Endothelial cell of umbilical vein (primary cell): ENCODE data around the gene USH1C. TPM values are rescaled to one million over a fixed set of nuclear protein-coding genes. Genes with fewer than 3 reads are reported as not detected.

Experiments used
- BruUV-seq: library from RNA; stranded (reverse); fragments of 400-500 nt; replicated peaks from 2 replicates; lab custom pipeline; 2021; lab: Mats Ljungman, UMichigan
- CTCF ChIA-PET: fragments of 300-600, 350-600 bp; sonication (Branson Sonifier 250); formaldehyde crosslinking; loops from one replicate; lab custom pipeline; 2021; ENCODE audit warnings: antibody characterized with exemption, inconsistent platforms; lab: Charles Lee
- POLR2A ChIA-PET: fragments of 300-600, 350-600 bp; sonication (Branson Sonifier 250); formaldehyde crosslinking; loops from one replicate; lab custom pipeline; 2021; ENCODE audit warnings: antibody characterized with exemption, inconsistent platforms; lab: Charles Lee
- DNase-seq: peaks from one replicate; pipeline ENCODE4 v3.0.0-alpha.2; 2011; ENCODE audit warnings: low read depth, low spot score
- FAIRE-seq: peaks from 2 replicates; lab custom pipeline; 2011; peaks lifted over from hg19 to GRCh38; lab: Jason Lieb, UNC
- H2AFZ ChIP-seq: 2 replicates; pipeline ENCODE4 v1.6.0; 2012; ENCODE audit warnings: low read depth, low read length, control low read depth, inconsistent platforms
- H3K27ac ChIP-seq: 2 replicates; pipeline ENCODE4 v1.5.1; 2011; ENCODE audit warnings: low read depth, mild to moderate bottlenecking, control low read depth, low read length, moderate library complexity; ENCODE audit not compliant: insufficient read depth
- H3K27me3 ChIP-seq, 2 experiments: 2 replicates each; pipeline versions ENCODE4 v1.6.0 to v1.6.1; 2011; ENCODE audit warnings: low read length in 2 of 2, mixed read lengths in 1 of 2; ENCODE audit not compliant: control insufficient read depth in 2 of 2, insufficient read depth in 2 of 2
- H3K36me3 ChIP-seq, 2 experiments: 2 replicates in 1 of 2; 3 replicates in 1 of 2; pipeline ENCODE4 v1.5.1; 2011; ENCODE audit warnings: low read length in 2 of 2, mild to moderate bottlenecking in 1 of 2, moderate library complexity in 1 of 2; ENCODE audit not compliant: control insufficient read depth in 2 of 2, insufficient read depth in 2 of 2; ENCODE audit errors: extremely low read depth in 1 of 2
- H3K4me1 ChIP-seq: 3 replicates; pipeline ENCODE4 v1.5.1; 2011; ENCODE audit warnings: mild to moderate bottlenecking, low read length; ENCODE audit not compliant: control insufficient read depth, insufficient read depth; ENCODE audit errors: extremely low read depth
- H3K4me2 ChIP-seq: 2 replicates; pipeline ENCODE4 v1.6.1; 2011; ENCODE audit warnings: low read length, control low read depth, mixed read lengths; ENCODE audit not compliant: insufficient read depth
- H3K4me3 ChIP-seq, 3 experiments: fragments of 200-600 bp in 1 of 3; sonication (generic), shearing (Covaris generic) in 1 of 3; replicated peaks in 1 of 3; 2 replicates each; pipeline ENCODE4 v1.5.1; 2011 to 2016; ENCODE audit warnings: control low read depth in 3 of 3, low read length in 3 of 3, mild to moderate bottlenecking in 2 of 3, inconsistent platforms in 1 of 3, low read depth in 1 of 3, moderate library complexity in 1 of 3; ENCODE audit not compliant: insufficient read depth in 1 of 3
- H3K79me2 ChIP-seq: 2 replicates; pipeline ENCODE4 v1.6.0; 2012; ENCODE audit warnings: low read length, inconsistent platforms; ENCODE audit not compliant: control insufficient read depth, insufficient read depth
- H3K9ac ChIP-seq: replicated peaks from 2 replicates; pipeline ENCODE3; 2011; ENCODE audit warnings: low read length, control low read depth; ENCODE audit not compliant: insufficient read depth; ENCODE audit errors: extremely low read depth
- H3K9me1 ChIP-seq: replicated peaks from 3 replicates; pipeline ENCODE4 v1.6.0; 2011; ENCODE audit warnings: mild to moderate bottlenecking, low read length; ENCODE audit not compliant: control insufficient read depth, insufficient read depth; ENCODE audit errors: extremely low read depth
- H3K9me3 ChIP-seq: replicated peaks from 2 replicates; pipeline ENCODE4 v1.5.1; 2012; ENCODE audit warnings: low read length, inconsistent platforms; ENCODE audit not compliant: control insufficient read depth, insufficient read depth
- H4K20me1 ChIP-seq: replicated peaks from 2 replicates; pipeline ENCODE3; 2011; ENCODE audit warnings: mild to moderate bottlenecking, low read length; ENCODE audit not compliant: control insufficient read depth, insufficient read depth; ENCODE audit errors: extremely low read depth
- CTCF ChIP-seq, 2 donors: IDR thresholded peaks; 1 replicate in 1 of 2; 2 replicates in 1 of 2; pipeline ENCODE4 v1.5.1; 2011; ENCODE audit warnings: low read length in 2 of 2, mild to moderate bottlenecking in 2 of 2, moderate library complexity in 2 of 2, control low read depth in 1 of 2, inconsistent platforms in 1 of 2, low read depth in 1 of 2; ENCODE audit not compliant: insufficient read depth in 1 of 2; ENCODE audit errors: extremely low read depth in 1 of 2
- EZH2 ChIP-seq: IDR thresholded peaks from 2 replicates; pipeline ENCODE4 v1.6.1; 2012; ENCODE audit warnings: borderline replicate concordance, low read depth, mild to moderate bottlenecking, moderate library complexity, low read length, inconsistent platforms; ENCODE audit not compliant: severe bottlenecking
- FOS ChIP-seq: IDR thresholded peaks from 2 replicates; pipeline ENCODE4 v1.6.1; 2011; ENCODE audit warnings: mild to moderate bottlenecking, low read length, moderate library complexity, borderline replicate concordance; ENCODE audit not compliant: insufficient read depth
- GATA2 ChIP-seq: IDR thresholded peaks from 2 replicates; pipeline ENCODE4 v1.7.0; 2011; ENCODE audit warnings: low read depth, mild to moderate bottlenecking, moderate library complexity, mixed read lengths, low read length; ENCODE audit not compliant: insufficient read length, insufficient read depth
- JUN ChIP-seq: IDR thresholded peaks from 2 replicates; pipeline ENCODE4 v1.6.1; 2011; ENCODE audit warnings: borderline replicate concordance, low read depth; ENCODE audit not compliant: insufficient read length, insufficient read depth
- MYC ChIP-seq: IDR thresholded peaks from one replicate; pipeline ENCODE4 v1.6.1; 2011; ENCODE audit warnings: mild to moderate bottlenecking, low read depth, low read length
- POLR2A ChIP-seq: IDR thresholded peaks from 2 replicates; pipeline ENCODE4 v1.6.1; 2012; ENCODE audit warnings: low read depth, mild to moderate bottlenecking, control low read depth, low read length
- POLR2AphosphoS5 ChIP-seq: IDR thresholded peaks from 2 replicates; pipeline ENCODE4 v1.6.1; 2012; ENCODE audit warnings: low read depth, mild to moderate bottlenecking, control low read depth, low read length, moderate library complexity; ENCODE audit not compliant: insufficient read depth
- dilution Hi-C: fragments of 300-500 bp; cut with MboI; formaldehyde crosslinking; loops from one replicate; pipeline ENCODE4 v1.15.0; 2019; ENCODE audit warnings: low sequenced_read_pairs; ENCODE audit not compliant: extremely low pct_ligation_motif_present
- intact Hi-C: fragments of 100-400 bp; cut with micrococcal nuclease; formaldehyde crosslinking; loops from one replicate; pipeline ENCODE4 v1.10.0; 2022
- polyA plus RNA-seq, 4 experiments: library from polyadenylated mRNA; depleted of rRNA in 3 of 4; stranded (reverse) in 3 of 4; unstranded in 1 of 4; fragments of >200 nt; gene quantifications; 2 replicates each; pipeline versions ENCODE4 v1.2.1 to v1.2.3, GENCODE V29; 2011 to 2012; ENCODE audit warnings: missing spikeins in 1 of 4
- total RNA-seq: library from RNA; stranded (reverse); gene quantifications from 2 replicates; pipeline ENCODE4 v1.2.3, GENCODE V29; 2021
- TF ChIP-seq, protein P1 (sequence below): IDR thresholded peaks from 2 replicates; pipeline ENCODE4 v1.6.1; 2011; ENCODE audit not compliant: insufficient read depth, insufficient read length

Gene USH1C
- total and polyA plus RNA-seq, 2 donors (not counting 3 experiments of a cell fraction or from before 2014, with no cell fraction given), result not detected

DNA sequence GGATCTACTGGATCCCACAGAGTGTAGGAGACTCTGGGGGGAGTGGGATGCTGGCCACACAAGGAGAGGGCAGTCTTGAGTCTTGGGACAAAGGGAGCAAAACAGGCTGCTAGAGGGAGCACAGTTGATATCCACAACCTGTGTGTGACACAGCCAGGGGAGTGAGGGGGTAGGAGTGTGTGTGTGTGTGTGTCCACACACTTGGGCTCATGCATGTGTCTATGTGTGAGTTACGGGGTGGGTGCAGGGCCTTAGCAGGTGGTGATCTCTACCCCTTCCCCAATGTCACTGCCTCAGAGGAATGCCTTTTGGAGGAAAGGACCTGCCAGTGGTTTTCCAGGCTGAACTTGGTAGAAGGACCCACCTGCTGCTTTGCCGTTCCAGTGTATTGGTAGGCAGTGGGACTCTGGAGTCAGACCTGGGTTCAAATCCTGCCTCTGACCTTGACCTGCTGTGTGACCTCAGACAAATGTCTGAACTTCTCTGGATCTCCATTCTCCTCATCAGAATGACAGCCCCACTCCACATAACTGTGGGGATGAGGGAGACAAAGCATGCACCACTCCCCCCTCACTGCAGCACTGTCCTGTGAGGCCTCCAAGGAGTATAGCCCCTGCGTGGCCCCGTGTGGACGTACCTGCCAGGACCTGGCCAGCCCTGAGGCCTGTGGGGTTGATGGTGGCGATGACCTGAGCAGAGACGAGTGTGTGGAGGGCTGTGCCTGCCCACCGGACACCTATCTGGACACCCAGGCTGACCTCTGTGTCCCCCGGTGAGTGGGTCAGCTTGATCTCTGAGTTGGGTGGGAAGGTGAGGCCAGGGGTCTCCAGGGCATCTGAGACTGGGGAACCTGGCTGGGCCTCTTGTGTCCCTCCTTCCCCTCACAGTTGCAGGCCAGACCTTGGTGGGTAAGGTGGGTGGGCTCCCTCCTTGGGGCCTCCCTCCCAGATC is 30.2 kb upstream of the USH1C start:
- no peak overlapping the region for H3K27ac ChIP-seq
- CTCF ChIA-PET, result no interaction called here
- H3K9me3 ChIP-seq, result no peaks in the 10 kb centered on the region
- no peak overlapping the region for H3K4me3 ChIP-seq
- H3K9me1 ChIP-seq, result no peaks in the 10 kb centered on the region
- no peaks in the 10 kb centered on the region for H3K79me2 ChIP-seq
- intact Hi-C loops (no loop called here), dilution Hi-C loops (no loop called here)
- H4K20me1 ChIP-seq, result no peaks in the 10 kb centered on the region
- H2AFZ ChIP-seq, result no peak overlapping the region
- no peak for DNase-seq
- no TSS peak for BruUV-seq
- FAIRE-seq, result no peak
- H3K4me1 ChIP-seq, result no peaks in the 10 kb centered on the region
- no peak overlapping the region for H3K4me2 ChIP-seq
- no peak overlapping the region for H3K9ac ChIP-seq
- no peak for TF ChIP-seq FOS
- no peak for TF ChIP-seq CTCF (IDR thresholded peaks at IDR 0.05; ENCODE audit: extremely low read depth in 1 of 2, insufficient read depth in 1 of 2, low read depth in 1 of 2, low read length in 2 of 2)
- no peak for TF ChIP-seq MYC
- no peak for TF ChIP-seq POLR2A
- no peak for TF ChIP-seq POLR2AphosphoS5
- TF ChIP-seq, protein P1, sequence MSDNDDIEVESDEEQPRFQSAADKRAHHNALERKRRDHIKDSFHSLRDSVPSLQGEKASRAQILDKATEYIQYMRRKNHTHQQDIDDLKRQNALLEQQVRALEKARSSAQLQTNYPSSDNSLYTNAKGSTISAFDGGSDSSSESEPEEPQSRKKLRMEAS, result no peak
- TF ChIP-seq EZH2, result no peak
- no peak for TF ChIP-seq GATA2
- no peak for TF ChIP-seq JUN
- H3K36me3 ChIP-seq, result no peaks in the 10 kb centered on the region
- H3K27me3 ChIP-seq, result no peaks in the 10 kb centered on the region
- POLR2A ChIA-PET, result no interaction called here
